Osteoblast (primary cell): ENCODE measurements around the gene GATB. TPM values are rescaled to one million over a fixed set of nuclear protein-coding genes. Genes with fewer than 3 reads are reported as not detected.

ENCODE experiments used
- DNase-seq: peaks from one replicate; pipeline ENCODE4 v3.0.0; 2011; ENCODE audit warnings: low spot score, mixed read lengths; ENCODE audit not compliant: insufficient read length; ENCODE audit errors: missing footprints
- H2AFZ ChIP-seq: 2 replicates; pipeline ENCODE4 v1.6.0; 2011; ENCODE audit warnings: mild to moderate bottlenecking, low read length
- H3K27ac ChIP-seq: 2 replicates; pipeline ENCODE4 v1.5.1; 2011; ENCODE audit warnings: mild to moderate bottlenecking, low read depth, low read length, moderate library complexity
- H3K27me3 ChIP-seq: 2 replicates; pipeline ENCODE4 v1.6.0; 2012; ENCODE audit warnings: mild to moderate bottlenecking, control low read depth, inconsistent platforms, low read length, moderate library complexity; ENCODE audit not compliant: insufficient read depth
- H3K36me3 ChIP-seq: 2 replicates; pipeline ENCODE4 v1.5.1; 2011; ENCODE audit warnings: mild to moderate bottlenecking, low read length, control low read depth, moderate library complexity; ENCODE audit not compliant: insufficient read depth
- H3K4me1 ChIP-seq: 2 replicates; pipeline ENCODE4 v1.5.1; 2011; ENCODE audit warnings: mild to moderate bottlenecking, low read length, control low read depth, moderate library complexity; ENCODE audit not compliant: insufficient read depth
- H3K4me2 ChIP-seq: 2 replicates; pipeline ENCODE4 v1.6.0; 2011; ENCODE audit warnings: mild to moderate bottlenecking, low read length; ENCODE audit not compliant: insufficient read depth
- H3K4me3 ChIP-seq: fragments of 200-600 bp; sonication (generic); 3 replicates; pipeline ENCODE4 v1.5.1; 2012; ENCODE audit warnings: mild to moderate bottlenecking, low read length, inconsistent platforms; ENCODE audit not compliant: insufficient read depth
- H3K79me2 ChIP-seq: 2 replicates; pipeline ENCODE4 v1.6.0; 2012; ENCODE audit warnings: mild to moderate bottlenecking, low read length, control low read depth, inconsistent platforms; ENCODE audit not compliant: insufficient read depth
- H3K9me3 ChIP-seq: 2 replicates; pipeline ENCODE4 v1.5.1; 2011; ENCODE audit warnings: low read depth, low read length, control low read depth
- H4K20me1 ChIP-seq: 2 replicates; pipeline ENCODE4 v1.6.0; 2012; ENCODE audit warnings: mild to moderate bottlenecking, low read length, control low read depth; ENCODE audit not compliant: insufficient read depth
- total RNA-seq: library from RNA; depleted of rRNA; stranded (reverse); fragments of >200 nt; gene quantifications from 2 replicates; pipeline ENCODE4 v1.2.3, GENCODE V29; 2012
- TF ChIP-seq, protein P1 (sequence below): IDR thresholded peaks from 2 replicates; pipeline ENCODE4 v1.5.1; 2011; ENCODE audit warnings: mild to moderate bottlenecking, low read depth, low read length, moderate library complexity; ENCODE audit errors: extremely low read depth

The GATB gene
- total RNA-seq, 1 donor: 14.1 TPM

- Histone ChIP-seq H2AFZ (no peak overlapping the region), H4K20me1 (no peaks in the 10 kb centered on the region), H3K9me3 (no peaks in the 10 kb centered on the region), H3K79me2 (no peaks in the 10 kb centered on the region), H3K27me3 (peaks cover 20% of the 10 kb centered on the region), H3K4me2 (no peak overlapping the region), H3K36me3 (no peaks in the 10 kb centered on the region), H3K4me1 (no peaks in the 10 kb centered on the region), H3K27ac (no peak overlapping the region), H3K4me3 (no peak overlapping the region)
- DNase-seq: no peak
- TF ChIP-seq, protein P1, sequence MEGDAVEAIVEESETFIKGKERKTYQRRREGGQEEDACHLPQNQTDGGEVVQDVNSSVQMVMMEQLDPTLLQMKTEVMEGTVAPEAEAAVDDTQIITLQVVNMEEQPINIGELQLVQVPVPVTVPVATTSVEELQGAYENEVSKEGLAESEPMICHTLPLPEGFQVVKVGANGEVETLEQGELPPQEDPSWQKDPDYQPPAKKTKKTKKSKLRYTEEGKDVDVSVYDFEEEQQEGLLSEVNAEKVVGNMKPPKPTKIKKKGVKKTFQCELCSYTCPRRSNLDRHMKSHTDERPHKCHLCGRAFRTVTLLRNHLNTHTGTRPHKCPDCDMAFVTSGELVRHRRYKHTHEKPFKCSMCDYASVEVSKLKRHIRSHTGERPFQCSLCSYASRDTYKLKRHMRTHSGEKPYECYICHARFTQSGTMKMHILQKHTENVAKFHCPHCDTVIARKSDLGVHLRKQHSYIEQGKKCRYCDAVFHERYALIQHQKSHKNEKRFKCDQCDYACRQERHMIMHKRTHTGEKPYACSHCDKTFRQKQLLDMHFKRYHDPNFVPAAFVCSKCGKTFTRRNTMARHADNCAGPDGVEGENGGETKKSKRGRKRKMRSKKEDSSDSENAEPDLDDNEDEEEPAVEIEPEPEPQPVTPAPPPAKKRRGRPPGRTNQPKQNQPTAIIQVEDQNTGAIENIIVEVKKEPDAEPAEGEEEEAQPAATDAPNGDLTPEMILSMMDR: no peak
These were observed 135.9 kb downstream of the GATB start for GRCh38 chr4:151624626-151625565.
